AG04450 (cell line): ENCODE data around the gene DSCAML1. TPM values are rescaled to one million over a fixed set of nuclear protein-coding genes. Genes with fewer than 3 reads are reported as not detected.

ENCODE experiments used
- CTCF ChIA-PET: fragments of 300-600, 350-600 bp; formaldehyde crosslinking; extraction: SDS; loops from one replicate; lab custom pipeline; 2022; ENCODE audit warnings: antibody characterized with exemption, inconsistent platforms; lab: Charles Lee
- POLR2A ChIA-PET: fragments of 350-600 bp; formaldehyde crosslinking; extraction: SDS; loops from one replicate; lab custom pipeline; 2021; ENCODE audit warnings: antibody characterized with exemption, inconsistent platforms; lab: Yijun Ruan, JAX
- DNase-seq: peaks from one replicate; pipeline ENCODE4 v3.0.0-alpha.2; 2011; ENCODE audit warnings: low read depth, low spot score
- H3K27ac ChIP-seq: one replicate; pipeline ENCODE4 v1.5.1; 2012; ENCODE audit warnings: low read depth, low read length, control low read depth
- H3K27me3 ChIP-seq: one replicate; pipeline ENCODE4 v1.6.0; 2012; ENCODE audit warnings: low read length; ENCODE audit not compliant: control insufficient read depth, insufficient read depth
- H3K4me3 ChIP-seq: 2 replicates; pipeline ENCODE4 v1.5.1; 2011; ENCODE audit warnings: mild to moderate bottlenecking, low read depth, low read length, control low read depth
- H3K9me3 ChIP-seq: 2 replicates; pipeline ENCODE4 v1.5.1; 2012; ENCODE audit warnings: low read length; ENCODE audit not compliant: control insufficient read depth, insufficient read depth
- polyA plus RNA-seq: library from polyadenylated mRNA; depleted of rRNA; stranded (reverse); fragments of >200 nt; gene quantifications from 2 replicates; pipeline ENCODE4 v1.2.3, GENCODE V29; 2011
- TF ChIP-seq, protein P1 (sequence below): IDR thresholded peaks from 2 replicates; pipeline ENCODE4 v1.5.1; 2011; ENCODE audit warnings: low read depth, low read length, control low read depth, inconsistent platforms

DSCAML1 gene
- polyA plus RNA-seq, 1 experiment = not detected

DNA sequence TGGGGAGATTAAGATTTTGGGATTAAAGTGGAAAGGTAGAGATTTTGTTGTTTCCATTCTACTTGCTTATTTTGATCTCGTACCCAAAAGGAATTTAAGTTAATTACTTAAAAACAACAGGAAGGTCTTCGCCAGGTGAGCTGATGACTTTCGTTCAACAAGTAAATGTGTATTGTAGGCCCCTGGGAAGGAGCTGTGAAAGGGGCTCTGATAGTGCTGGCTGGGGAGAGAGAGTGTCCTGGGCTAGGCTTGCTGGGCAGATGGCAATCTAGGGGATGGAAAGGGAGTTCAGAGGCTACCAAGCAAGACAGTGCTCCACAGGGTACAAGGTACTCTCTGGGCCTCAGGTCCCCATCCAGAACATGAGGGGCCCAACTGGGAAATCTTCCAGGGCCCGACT lies 279.9 kb downstream of the DSCAML1 start:
- H3K27me3 ChIP-seq = peaks cover 9% of the 10 kb centered on the region
- no peak overlapping the region for H3K4me3 ChIP-seq
- ChIA-PET CTCF (no interaction called here), POLR2A (no interaction called here)
- TF ChIP-seq, protein P1, sequence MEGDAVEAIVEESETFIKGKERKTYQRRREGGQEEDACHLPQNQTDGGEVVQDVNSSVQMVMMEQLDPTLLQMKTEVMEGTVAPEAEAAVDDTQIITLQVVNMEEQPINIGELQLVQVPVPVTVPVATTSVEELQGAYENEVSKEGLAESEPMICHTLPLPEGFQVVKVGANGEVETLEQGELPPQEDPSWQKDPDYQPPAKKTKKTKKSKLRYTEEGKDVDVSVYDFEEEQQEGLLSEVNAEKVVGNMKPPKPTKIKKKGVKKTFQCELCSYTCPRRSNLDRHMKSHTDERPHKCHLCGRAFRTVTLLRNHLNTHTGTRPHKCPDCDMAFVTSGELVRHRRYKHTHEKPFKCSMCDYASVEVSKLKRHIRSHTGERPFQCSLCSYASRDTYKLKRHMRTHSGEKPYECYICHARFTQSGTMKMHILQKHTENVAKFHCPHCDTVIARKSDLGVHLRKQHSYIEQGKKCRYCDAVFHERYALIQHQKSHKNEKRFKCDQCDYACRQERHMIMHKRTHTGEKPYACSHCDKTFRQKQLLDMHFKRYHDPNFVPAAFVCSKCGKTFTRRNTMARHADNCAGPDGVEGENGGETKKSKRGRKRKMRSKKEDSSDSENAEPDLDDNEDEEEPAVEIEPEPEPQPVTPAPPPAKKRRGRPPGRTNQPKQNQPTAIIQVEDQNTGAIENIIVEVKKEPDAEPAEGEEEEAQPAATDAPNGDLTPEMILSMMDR = no peak
- no peaks in the 10 kb centered on the region; the same call in 1 of the 2 replicates for H3K9me3 ChIP-seq
- H3K27ac ChIP-seq = no peak overlapping the region
- no peak for DNase-seq

DNA sequence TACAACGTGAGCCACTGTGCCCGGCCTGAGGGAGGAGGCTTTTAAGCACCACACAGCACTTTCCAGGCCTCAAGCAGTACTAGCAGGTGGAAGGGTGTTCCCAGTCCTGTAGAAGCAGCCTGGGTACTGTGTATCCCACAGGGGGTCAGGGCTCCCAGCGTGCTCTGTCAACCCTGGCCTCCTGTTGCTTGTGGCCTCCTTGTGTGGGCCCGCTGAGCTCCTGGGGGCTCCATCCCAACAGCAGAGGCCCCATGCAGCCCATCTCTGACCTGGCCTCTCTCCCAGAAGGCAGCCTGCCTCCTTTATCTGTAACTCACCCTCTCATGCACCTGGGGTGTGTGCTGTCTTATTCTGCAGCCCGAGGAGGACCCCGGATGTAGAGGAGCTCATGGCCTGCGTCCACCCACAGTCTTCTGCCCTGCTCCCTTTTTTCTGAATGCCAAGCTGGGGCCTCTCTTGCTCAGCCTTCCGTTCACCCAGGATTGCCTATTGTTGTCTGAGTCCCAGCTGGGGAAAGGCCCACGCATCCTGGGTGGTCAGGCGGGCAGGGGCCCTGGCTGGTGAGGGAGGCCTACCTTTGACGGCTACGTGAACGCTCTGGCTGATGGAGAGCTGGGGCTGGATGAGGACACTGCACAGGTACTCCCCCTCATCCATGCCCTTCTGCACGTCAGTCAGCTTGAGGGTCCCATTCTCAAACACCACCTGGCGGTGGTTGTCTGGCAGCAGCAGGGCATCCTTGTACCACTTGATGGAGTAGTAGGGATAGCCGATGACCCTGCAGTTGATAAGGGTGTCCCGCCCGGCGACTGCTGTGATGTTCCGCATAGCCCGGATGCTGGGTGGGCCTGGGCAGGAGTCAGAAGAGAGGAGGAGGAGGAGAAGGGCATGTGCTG lies 280.9 kb downstream of the DSCAML1 start:
- peaks cover 17% of the 10 kb centered on the region for H3K27me3 ChIP-seq
- TF ChIP-seq, protein P1 = no peak
- DNase-seq = no peak
- POLR2A ChIA-PET = no interaction called here
- no peak overlapping the region for H3K4me3 ChIP-seq
- no peaks in the 10 kb centered on the region; the same call in 1 of the 2 replicates for H3K9me3 ChIP-seq
- CTCF ChIA-PET = no interaction called here
- no peak overlapping the region for H3K27ac ChIP-seq

DNA sequence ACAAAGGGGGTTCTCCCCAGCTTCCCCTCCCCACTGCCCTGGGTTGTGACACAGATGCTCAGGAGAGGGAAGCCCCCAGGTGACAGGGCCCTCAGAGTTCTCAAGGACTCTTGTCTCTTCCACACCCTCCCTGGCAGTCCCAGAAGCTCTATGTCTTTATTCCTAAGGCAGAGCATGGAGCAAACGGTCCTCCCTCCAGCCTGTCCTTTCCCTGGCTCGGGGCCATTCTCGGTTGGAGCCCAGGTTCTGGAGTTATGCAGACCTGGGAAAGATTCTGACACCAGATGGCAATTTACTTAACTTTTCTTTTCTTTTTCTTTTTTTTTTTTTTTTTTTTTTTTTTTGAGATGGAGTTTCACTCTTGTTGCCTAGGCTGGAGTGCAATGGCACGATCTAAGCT lies 282.8 kb downstream of the DSCAML1 start:
- Histone ChIP-seq H3K27me3 (peaks cover 23% of the 10 kb centered on the region), H3K4me3 (no peak overlapping the region), H3K27ac (no peak overlapping the region), H3K9me3 (no peaks in the 10 kb centered on the region; the same call in 1 of the 2 replicates)
- ChIA-PET CTCF (no interaction called here), POLR2A (interaction anchor here (0.7 kb wide), 1 partner anchor 799 kb away, joined by 4 read pairs; no protein-coding TSS in a partner anchor)
- DNase-seq = no peak
- TF ChIP-seq, protein P1 = no peak

DNA sequence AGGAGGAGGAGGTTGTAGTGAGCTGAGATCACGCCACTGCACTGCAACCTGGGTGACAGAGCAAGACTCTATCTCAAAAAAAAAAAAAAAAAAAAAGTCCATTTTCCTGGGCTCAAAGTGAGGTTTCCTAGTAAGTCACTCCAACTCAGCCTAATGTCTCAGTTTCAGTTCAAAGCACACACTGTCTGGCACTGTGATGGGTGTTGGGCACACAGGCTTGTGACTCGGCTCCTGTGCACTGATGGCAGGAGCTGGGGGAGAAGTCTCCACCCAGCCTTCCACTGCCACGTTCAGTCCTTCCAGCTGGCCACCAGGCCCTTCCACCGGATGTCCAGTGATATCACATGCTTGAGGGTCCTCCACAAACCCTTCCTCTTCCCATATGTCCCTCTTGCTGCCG lies 283.4 kb downstream of the DSCAML1 start:
- Histone ChIP-seq H3K27ac (no peak overlapping the region), H3K27me3 (peaks cover 23% of the 10 kb centered on the region), H3K9me3 (no peaks in the 10 kb centered on the region; the same call in 1 of the 2 replicates), H3K4me3 (no peak overlapping the region)
- POLR2A ChIA-PET = no interaction called here
- TF ChIP-seq, protein P1 = no peak
- CTCF ChIA-PET = no interaction called here
- no peak for DNase-seq

DNA sequence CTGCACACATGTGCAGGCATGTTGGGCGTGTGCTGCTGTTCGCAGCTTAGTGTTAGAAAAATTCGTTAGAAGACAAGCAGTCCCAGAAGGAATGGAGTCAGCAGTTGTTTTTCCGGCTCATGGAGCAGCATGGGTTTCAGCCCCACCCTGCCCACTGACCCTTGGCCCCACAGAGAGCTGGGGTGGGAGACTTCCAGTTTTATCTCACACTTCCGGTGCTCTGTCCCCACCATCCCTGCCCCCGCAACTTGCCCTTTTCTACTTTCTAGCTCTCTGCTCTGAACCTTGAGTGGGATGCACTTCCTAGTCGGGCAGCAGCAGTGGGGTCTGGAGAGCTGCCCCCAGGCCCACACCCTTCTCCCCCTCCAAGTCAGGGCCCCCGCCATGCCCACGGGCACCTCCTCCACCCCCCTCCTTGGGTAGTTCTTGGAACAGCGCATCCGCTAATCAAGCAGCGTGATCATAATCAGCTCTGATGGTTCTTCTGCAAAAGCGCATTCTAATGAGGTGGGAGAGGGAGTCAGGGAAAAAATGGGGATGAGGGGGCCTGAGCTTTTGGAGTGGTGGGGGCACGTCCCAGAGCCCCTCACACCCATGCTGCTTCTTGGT lies 285.0 kb downstream of the DSCAML1 start:
- POLR2A ChIA-PET = interaction anchor here (0.6 to 0.7 kb wide), 2 partner anchors 8 to 847 kb away, joined by 3 read pairs; no protein-coding TSS in a partner anchor
- no peak overlapping the region for H3K4me3 ChIP-seq
- peaks cover 23% of the 10 kb centered on the region for H3K27me3 ChIP-seq
- H3K9me3 ChIP-seq = no peaks in the 10 kb centered on the region
- CTCF ChIA-PET = no interaction called here
- TF ChIP-seq, protein P1 = no peak
- no peak for DNase-seq
- H3K27ac ChIP-seq = no peak overlapping the region
